Suppressor macrophage treated with lipopolysaccharide for 4 hours (primary cell): ENCODE measurements around the gene CYP2J2.
"Not testable (repeated sequence)": the region's sequence is repeated elsewhere in the genome, so short reads cannot be mapped to it uniquely, and the experiment has no call there.

Experiments used
- DNase-seq: peaks from one replicate; pipeline ENCODE4 v3.0.0-alpha.2; 2020

Gene CYP2J2

DNA sequence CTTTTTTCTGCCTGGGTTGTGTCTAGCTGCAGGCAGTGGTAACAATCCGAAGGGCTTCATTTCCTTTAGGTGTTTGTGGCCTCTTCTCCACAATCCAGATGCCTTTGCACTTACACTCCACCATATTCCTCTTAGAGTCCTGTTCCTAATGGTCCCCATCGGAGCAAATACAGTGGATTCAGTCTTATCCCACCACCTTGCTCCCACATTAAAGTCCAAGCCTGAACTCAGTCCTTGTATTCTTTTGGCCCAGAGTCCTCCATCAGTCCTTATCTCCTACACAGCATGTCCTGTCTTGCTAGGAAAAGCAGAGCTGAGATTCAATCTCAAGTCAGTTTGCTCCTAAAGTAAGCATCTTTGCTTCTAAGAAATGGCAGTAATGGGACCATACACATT is 8.8 kb downstream of the CYP2J2 start:
- no peak for DNase-seq

DNA sequence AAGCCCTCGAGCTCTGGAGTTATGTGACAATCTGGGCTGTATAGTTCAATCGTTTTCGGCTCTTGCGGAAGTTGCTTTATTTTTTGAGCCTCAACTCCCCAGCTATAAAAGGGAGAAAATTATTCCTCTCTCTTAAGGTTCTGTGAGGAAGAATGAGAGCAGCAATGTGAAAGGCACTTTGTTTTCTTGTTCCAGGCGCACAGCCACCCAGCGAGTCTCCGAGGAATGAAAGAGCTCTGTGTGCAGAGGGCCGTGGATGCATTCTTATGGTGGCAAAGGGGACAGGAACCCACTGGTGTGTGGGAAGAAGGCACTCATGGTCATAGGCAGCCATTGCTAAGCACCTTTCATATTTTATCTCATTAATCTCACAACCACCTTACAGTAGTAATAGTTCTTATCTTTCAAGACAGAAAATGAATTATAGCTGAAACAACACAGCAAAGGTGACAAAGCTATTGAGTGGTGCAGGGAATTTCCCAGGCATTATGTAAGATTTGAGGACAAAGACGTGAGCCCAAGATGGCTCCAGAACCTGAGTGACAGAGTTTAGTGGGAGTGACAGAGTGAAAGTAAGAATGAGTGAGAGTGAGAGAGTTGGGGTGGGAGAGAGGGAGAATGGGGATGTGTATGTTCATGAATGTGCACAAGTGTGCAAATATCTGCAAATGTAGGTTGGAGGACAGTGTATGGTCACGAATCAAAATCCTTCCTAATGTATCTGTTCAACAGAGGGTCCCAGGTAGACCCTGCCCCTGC is 9.4 kb downstream of the CYP2J2 start:
- DNase-seq = no peak

DNA sequence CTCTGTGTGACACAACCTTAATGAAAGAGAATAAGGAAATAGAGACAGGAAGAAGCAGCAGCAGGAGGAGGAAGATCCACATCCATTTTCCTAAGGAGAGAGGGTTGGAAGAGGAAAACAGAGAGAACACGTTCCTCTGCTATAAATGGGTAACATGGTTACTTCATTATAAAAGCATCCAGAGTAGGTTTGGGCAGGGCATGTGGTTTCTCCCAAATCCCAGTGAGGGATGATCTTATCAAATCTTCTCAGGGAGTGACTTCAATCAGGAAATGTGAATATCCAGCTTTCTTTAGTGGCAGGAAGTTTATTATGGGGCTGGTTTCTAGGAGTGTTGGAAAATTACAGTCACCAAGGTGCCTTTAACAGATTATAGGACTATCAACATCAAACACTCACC is 11.1 kb downstream of the CYP2J2 start:
- DNase-seq = no peak

DNA sequence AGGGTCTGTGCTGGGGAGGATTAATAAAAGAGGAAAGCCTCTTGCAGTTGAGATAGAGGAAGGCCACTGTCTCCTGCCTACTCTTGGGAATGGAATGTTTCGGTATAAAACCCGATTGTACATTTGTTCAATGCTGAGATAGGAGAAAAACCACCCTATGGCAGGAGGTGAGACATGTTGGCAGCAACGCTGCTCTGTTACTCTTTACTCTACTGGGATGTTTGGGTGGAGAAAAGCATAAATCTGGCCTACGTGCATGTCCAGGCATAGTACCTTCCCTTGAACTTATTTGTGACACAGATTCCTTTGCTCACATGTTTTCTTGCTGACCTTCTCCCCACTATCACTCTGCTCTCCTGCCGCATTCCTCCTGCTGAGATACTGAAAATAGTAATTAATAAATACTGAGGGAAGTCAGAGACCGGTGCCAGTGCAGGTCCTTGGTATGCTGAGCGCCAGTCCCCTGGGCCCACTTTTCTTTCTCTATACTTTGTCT is 11.7 kb downstream of the CYP2J2 start:
- not testable (repeated sequence) for DNase-seq

DNA sequence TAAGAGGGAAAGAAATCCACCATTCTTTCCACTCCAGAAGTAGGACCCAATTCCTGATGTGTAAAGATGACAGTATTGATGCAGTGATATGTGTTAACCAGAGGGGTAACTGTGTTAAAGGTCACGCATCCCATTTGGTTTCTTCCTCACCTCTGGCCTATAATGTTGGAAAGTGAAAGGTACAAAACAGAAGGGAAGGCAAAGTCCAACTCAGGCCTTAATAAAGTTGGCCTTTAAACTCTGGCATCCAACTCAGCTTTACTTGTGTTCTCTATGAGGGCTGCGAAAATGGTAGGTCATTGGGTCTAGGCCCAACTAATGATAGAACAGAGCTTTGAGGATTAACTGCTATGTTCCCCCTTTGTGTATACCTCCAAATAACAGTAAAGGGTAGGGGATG is 17.9 kb downstream of the CYP2J2 start:
- DNase-seq = no peak

DNA sequence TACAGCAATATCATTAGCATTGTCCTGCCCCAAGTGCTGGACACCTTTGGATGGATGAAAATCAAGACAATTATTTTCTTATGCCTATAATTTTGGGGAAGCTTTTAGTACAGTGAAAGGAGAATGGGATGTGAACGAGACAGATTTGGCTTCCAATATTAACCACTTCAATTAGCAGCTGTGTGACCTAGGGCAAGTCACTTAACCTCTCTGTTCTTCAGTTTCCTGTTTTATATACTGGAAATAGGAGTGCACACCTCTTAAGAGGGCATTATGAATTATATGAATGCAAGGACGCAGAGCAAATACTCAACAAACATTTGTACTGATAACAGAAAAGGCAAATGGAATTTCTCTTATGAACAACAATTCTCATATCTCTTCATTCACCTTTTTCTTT is 18.5 kb downstream of the CYP2J2 start:
- DNase-seq = no peak

DNA sequence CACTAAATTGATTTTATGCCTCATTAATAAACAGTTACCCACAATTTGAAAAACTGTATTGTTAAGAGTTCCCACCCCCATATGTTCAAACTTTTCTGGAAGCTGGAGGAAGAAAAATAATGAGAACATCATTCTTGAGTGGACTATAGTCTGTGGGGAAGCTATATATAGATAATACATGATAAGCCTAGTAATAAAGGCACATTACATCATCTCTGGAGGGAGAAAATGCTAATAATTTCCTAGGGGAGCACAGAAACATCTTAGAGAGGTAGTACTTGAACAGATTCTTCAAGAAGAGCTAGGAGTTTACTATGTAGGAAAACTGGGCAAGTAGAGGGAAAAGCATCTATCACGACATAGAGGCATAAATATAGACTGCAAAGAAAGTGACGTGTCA is 19.6 kb downstream of the CYP2J2 start:
- no peak for DNase-seq

DNA sequence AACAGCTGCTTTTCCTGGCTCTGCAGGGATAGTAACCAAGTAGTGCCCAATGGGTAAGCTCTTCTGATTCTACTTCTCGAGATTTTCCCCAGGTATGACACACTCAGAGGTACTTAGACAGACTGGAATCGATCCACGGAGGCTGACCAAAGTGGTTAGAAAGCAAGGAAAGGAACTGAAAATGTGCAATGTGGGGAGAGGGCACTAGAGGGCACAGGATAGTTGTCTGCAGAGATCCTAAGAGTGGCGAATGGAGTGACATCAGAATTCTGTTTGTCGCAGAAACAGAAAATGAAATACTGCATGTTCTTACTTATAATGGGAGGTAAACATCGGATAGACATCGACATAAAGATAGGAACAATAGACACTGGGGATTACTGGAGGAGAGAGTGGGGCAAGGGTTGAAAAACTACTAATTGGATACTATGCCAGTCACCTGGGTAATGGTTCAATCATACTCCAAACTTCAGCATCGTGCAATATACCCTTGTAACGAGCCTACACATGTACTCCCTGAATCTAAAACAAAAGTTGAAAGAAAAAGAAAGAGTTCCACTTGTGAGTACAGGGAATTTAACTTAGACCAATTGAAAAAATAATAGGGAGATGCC is 23.3 kb downstream of the CYP2J2 start:
- peak; percentile 46 for DNase-seq

DNA sequence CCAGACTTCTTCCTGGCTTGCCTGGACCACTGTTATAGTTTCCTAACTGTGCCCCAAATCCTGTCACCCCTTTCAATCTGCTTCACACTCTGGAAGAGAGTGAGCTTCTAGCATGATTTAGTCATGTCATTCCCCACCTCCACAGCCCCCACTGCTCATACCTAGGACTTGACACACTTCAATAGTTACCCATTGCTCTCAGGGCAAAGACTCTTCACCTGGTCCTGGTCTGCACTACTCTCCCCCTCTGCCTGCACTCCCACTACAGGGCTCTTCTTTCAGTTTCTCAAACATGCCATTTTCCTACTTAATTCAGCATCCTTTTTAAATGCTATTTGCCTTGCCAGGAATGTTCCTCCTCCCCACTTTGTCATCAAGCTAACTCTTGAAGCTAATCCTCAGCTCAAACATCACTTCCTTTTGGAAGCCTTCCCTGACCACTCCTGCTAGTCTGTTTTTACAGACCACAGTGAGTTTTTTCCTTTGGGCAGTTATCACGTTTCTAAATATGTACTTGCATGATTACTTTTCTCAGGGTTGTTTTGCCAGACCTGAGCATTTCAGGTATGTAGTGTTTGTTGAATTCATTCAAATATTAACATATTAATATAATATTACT is 24.7 kb downstream of the CYP2J2 start:
- DNase-seq = no peak

DNA sequence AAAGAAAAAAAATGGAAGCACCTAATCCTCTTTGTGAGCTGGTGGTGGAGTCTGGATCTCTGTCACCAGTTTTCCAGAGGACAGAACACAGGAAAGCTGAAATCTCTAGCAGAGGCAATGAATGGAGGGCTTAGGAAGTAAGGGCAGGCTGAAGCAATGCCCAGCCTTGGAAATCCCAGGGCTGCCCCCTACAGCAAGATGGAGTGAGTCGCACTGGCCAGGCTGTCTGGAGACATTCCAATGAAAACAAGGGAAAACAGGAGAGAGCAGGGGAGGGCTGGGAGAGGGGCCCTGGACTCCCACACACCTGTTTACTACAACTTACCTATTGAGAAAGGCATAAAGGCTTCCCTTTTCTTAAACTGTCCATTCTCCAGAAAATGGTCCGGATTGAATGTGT is 25.9 kb downstream of the CYP2J2 start:
- DNase-seq = no peak

DNA sequence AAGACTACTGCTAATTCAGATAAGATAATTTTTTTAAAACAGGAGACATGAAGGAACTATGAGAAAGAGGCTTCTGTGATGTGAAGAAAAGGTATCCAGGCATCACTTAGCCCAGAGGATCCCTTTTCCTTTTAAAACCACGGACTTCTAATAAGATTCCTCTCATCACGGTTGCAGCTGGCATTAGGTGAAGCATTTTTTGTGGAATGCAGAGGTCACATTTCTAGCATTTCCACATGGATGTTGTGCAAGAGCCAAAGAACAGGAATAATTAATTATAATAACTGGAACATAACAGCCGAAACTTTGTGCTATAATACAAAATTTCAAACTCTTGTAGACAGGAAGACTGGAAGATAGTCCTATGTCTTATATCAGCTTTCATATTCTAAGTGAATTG is 27.6 kb downstream of the CYP2J2 start:
- no peak for DNase-seq

DNA sequence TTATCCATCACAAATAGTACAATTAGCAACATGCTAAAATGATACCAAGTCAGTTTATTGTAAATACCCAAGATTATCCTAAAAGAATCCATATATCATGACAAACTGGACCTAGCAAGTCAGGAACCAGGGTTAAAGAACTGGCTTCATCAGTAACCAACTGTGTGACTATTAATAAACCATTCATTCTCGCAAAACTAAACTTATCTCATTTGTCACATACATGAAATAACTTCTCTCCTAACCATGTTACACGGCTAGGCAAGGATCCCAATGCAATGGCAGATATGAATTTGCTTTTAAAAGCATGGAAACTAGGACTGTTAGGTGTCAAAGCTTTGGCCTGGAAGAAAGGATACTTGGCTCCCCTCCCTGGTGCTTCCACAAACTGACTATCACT is 29.4 kb downstream of the CYP2J2 start:
- no peak for DNase-seq

DNA sequence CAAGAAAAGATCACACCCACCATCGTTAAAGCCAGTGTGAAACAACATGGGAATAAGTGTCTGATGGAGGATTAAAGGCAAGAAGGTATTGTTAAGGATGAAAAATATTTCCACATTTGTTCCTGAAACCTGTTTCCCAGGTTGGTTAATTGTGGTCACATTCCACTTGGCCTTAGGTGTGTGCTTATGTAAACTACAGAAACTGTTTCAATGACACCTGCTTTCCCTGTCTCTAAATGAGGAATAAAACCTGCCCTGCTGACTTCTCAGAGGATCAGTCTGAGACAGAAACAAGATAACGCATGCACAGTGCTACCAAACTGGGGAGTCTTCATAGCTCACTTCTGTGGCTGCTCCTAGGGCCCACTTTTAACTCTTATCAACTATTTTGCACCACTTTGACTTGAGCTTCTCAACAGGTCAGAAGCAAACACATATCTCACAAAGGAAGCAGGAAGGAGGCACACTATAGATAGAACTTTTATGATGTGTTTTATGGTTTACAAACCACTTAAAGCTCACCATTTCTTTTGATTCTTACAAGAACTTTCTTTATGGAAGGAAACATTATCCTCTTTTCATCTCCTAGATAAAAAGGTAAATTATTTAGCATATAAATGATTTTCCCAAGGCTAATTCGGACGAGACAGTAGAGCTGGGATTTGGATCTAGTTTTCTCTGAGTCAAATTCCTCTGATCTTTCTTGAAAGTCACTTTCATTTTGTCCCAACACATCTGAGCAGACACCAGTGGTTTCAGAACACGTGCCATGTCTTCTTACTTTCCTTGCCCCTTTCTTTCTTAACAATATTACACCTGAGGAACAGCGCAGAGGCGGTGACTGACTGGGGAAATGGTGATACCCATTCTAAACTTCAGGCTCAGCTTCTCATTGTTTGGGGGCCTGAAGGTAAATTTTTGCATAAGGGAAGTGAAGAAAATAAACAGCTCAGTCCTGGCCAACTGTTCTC is 33.4 kb downstream of the CYP2J2 start:
- DNase-seq = no peak

DNA sequence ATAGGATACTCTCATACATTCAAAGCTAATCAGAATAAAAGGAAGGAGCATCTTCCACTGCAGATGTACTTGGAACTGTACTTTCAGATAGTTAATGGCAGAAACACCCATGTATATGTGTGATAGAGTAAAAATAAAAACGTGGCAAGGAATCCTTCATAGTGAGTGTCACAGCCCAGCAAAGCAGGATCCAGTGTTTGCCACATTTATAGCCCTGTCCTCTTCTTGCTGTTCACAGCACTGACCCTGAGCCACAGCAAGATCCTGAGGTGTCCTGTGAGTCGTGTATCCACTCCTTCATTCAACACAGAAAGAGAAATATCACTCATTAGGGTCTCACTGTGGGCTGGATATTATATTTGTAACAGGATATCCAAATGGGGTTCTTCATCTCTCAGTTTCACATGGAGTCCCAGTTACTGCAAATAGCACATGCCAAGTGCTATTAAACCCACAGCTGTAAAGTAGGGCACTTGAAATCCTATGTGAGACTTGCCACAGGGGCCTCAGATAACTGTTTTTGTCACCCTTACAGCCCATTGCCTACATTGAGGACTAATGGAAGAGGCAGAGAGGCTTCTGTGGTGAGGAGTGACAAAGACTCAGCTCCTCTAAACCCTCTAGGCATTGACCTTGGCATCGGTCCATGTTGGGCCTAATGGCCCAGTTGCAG is 41.3 kb downstream of the CYP2J2 start:
- no peak for DNase-seq

DNA sequence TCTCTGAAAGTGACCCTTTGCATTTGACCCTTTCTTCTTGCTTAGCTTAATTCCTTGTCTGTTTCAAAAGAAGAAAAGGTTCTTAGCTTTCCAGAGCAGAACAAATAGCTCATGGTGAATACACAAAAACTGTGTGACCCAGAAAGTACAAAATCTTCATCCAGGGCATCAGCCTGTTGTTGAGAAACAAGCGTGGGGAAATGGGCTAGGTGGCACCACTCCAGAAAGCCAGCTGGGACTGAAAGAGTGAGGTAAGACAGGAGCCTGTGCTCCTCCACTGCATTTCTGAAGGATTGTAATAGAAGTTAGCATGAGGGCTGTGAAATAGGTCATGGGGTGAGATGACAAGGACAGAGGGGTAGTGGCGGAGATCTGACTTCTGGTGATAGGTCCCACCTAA is 45.8 kb downstream of the CYP2J2 start:
- no peak for DNase-seq

DNA sequence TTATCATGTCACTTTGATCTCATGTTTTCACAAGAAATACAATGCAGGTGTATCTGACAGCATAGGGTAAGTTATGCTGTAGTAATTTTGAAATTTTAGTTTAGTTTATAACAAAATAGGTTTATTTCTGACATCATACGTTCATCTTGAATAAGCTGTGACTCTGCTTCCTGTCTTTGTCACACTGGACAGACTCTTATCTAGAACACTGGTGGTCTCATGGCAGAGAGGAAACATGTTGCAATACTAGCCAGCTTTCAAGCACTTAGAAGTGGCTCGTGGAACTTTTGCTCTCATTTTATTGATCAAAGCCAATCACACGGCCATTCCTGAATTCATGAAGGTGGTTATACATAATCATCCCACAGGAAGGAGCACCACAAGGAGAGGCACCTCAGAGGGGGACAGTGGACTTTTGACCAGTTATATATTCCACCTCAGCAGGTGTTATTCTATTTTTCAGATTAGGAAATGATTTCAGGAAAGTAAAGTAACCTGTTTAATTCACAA is 46.5 kb downstream of the CYP2J2 start:
- DNase-seq = no peak

DNA sequence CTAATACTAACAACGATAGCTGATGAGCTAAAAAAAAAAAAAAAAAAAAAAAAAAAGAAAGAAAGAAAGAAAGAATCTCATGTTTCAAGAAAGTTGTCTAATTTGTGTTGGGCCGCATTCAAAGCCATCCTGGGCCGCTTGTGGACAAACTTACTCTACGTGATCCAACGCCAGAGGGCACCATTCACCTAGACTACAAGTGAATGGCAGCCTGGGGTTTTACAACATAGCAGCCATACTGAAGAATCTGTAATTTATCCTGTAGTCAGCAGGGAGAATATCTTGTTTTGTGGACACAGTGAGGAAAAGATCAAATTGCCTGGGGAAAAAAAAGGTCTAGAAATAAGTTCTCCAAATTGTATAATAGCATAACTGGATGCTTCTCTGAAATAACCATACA is 47.0 kb downstream of the CYP2J2 start:
- DNase-seq = peak; percentile 46

DNA sequence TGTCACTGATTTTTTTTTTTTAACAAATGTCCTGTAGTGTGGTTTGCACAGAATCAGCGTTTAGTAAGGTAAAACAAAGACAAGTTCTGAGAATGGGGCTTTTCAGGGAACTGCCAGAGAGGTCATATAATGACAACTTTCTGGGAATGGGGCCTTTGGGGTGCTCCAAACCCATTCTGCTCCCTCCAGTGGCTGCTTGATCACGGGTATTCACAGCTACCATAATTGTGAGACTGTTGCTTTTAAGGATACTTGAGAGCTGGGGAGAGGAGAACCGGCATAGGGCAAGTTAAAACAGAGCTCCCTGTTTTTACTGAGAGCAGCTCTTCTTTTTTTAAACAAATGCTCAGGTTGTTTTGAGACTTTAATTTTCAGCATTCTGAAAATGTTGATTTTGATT is 48.2 kb downstream of the CYP2J2 start:
- no peak for DNase-seq

DNA sequence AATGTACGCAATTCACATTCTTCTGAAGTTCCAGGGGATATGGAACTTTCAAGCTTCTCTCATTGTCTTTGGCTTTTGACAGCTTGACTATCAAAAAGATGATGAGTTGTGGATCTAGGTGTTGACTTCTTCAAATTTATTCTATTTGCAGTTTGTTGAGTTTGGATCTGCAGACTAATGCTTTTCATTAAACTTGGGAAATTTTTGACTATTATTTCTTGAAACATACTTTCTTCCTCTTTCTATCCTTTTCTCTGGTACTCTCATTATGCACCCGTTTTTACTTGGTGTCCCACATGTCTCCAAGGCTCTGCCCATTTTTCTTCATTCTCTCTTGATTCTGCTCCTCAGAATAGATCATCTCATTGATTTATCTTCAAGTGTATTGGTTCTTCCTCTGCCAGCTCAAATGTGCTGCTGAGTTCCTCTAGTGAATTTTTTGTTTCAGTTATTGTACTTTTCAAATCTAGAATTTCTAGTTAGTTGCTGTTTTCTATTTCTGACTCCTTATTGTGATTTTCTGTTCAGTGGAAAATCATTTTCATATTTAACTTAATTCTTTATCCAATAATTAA is 49.4 kb downstream of the CYP2J2 start:
- no peak for DNase-seq

DNA sequence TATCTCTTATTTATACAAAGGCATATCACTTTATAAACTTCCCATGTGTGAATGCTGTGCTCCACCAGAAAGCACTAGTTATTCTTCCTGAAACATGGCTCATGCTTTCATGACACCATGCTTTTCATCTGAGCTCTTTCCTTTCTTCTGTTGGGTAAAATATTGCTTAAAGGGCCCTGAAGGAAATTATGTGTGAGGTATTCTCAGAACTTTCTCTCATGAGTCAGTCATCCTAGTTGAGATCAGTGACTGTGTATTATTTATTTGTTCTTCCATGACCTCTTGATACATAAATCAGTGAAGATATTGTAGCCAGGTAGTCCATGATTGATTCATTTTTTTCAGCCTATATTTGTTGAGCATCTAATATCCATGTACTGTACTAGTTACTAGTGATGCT is 54.8 kb downstream of the CYP2J2 start:
- DNase-seq = no peak

DNA sequence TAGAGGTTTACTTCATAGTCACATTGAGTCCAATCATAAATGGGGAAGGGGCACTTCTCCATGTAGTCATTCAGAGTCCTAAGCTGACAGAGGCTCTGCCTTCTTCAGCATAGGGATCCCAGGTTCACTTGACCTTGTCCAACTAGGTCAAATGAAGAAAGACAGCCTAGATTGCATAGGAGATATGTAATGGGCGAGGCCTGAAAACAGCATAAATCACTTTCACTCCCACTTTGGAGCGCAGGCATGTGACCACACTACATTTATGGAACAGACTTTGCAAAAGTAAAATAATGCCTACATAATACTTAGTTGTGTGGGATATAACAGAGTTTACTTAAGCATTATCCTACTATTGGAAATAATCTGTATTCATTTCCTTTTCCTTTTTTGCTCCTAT is 60.1 kb downstream of the CYP2J2 start:
- no peak for DNase-seq
